ENCODE results near the gene TSTD1.

DNA sequence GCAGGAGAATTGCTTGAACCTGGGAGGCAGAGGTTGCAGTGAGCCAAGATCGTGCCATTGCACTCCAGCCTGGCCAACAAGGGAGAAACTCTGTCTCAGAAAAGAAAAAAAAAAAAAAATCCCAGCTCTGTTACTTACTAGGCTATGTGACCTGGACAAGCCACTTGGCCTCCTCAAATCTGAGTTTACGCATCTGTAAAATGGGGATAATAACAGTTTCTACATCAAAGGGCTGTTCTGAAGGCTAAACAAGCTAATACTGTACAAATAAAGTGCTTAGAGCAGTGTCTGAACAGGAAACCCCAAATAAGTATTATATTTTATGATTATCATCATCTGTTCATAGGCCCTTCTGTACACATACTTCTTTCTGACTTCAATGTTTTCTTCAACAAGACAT is 31.4 kb downstream of the TSTD1 start:
- TF ChIP-seq, protein P1, sequence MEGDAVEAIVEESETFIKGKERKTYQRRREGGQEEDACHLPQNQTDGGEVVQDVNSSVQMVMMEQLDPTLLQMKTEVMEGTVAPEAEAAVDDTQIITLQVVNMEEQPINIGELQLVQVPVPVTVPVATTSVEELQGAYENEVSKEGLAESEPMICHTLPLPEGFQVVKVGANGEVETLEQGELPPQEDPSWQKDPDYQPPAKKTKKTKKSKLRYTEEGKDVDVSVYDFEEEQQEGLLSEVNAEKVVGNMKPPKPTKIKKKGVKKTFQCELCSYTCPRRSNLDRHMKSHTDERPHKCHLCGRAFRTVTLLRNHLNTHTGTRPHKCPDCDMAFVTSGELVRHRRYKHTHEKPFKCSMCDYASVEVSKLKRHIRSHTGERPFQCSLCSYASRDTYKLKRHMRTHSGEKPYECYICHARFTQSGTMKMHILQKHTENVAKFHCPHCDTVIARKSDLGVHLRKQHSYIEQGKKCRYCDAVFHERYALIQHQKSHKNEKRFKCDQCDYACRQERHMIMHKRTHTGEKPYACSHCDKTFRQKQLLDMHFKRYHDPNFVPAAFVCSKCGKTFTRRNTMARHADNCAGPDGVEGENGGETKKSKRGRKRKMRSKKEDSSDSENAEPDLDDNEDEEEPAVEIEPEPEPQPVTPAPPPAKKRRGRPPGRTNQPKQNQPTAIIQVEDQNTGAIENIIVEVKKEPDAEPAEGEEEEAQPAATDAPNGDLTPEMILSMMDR (IDR thresholded peaks at IDR 0.05), result no peak
- TF ChIP-seq POLR2A (IDR thresholded peaks at IDR 0.05) (no peak), EP300 (IDR thresholded peaks at IDR 0.05) (no peak), POLR2AphosphoS5 (IDR thresholded peaks at IDR 0.05) (no peak)
